Astrocyte (in vitro differentiated cells and primary cell): Measurements from ENCODE around the gene STRIP2. TPM values are rescaled to one million over a fixed set of nuclear protein-coding genes. Genes with fewer than 3 reads are reported as not detected.

Experiments used
- DNase-seq: peaks from one replicate; pipeline ENCODE4 v3.0.0-alpha.2; 2010; ENCODE audit warnings: low read depth
- FAIRE-seq: peaks from 2 replicates; lab custom pipeline; 2011; peaks lifted over from hg19 to GRCh38; lab: Jason Lieb, UNC
- H2AFZ ChIP-seq: 2 replicates; pipeline ENCODE4 v1.6.0; 2012; ENCODE audit warnings: low read depth, low read length, inconsistent platforms
- H3K27ac ChIP-seq: 2 replicates; pipeline ENCODE4 v1.5.1; 2011; ENCODE audit warnings: low read depth, low read length, inconsistent platforms
- H3K27me3 ChIP-seq: 2 replicates; pipeline ENCODE4 v1.6.0; 2011; ENCODE audit warnings: low read length, inconsistent platforms; ENCODE audit not compliant: insufficient read depth
- H3K36me3 ChIP-seq: 2 replicates; pipeline ENCODE4 v1.5.1; 2011; ENCODE audit warnings: low read length, inconsistent platforms; ENCODE audit not compliant: insufficient read depth
- H3K4me1 ChIP-seq: 2 replicates; pipeline ENCODE4 v1.5.1; 2011; ENCODE audit warnings: low read length, inconsistent platforms; ENCODE audit not compliant: insufficient read depth
- H3K4me2 ChIP-seq: 2 replicates; pipeline ENCODE4 v1.6.0; 2012; ENCODE audit warnings: low read length, inconsistent platforms
- H3K4me3 ChIP-seq: 2 replicates; pipeline ENCODE4 v1.5.1; 2011; ENCODE audit warnings: low read depth, mild to moderate bottlenecking, low read length, inconsistent platforms; ENCODE audit not compliant: insufficient read depth
- H3K79me2 ChIP-seq: 2 replicates; pipeline ENCODE4 v1.6.0; 2012; ENCODE audit warnings: mild to moderate bottlenecking, low read length, inconsistent platforms; ENCODE audit not compliant: insufficient read depth
- H3K9ac ChIP-seq: 2 replicates; pipeline ENCODE4 v1.6.0; 2012; ENCODE audit warnings: mild to moderate bottlenecking, low read length, inconsistent platforms
- H3K9me3 ChIP-seq: 2 replicates; pipeline ENCODE4 v1.5.1; 2012; ENCODE audit warnings: low read depth, mild to moderate bottlenecking, low read length, inconsistent platforms; ENCODE audit not compliant: insufficient read depth
- H4K20me1 ChIP-seq: 2 replicates; pipeline ENCODE4 v1.6.0; 2012; ENCODE audit warnings: low read length, inconsistent platforms; ENCODE audit not compliant: insufficient read depth
- H3K27ac Mint-ChIP-seq: one replicate; pipeline ENCODE4 v1.8.0; 2021; ENCODE audit warnings: mild to moderate bottlenecking, mixed read lengths; ENCODE audit not compliant: unreplicated experiment
- H3K27me3 Mint-ChIP-seq: one replicate; pipeline ENCODE4 v1.8.0; 2021; ENCODE audit warnings: low read depth, mixed read lengths; ENCODE audit not compliant: unreplicated experiment
- H3K36me3 Mint-ChIP-seq: one replicate; pipeline ENCODE4 v1.8.0; 2021; ENCODE audit warnings: low read depth, mixed read lengths; ENCODE audit not compliant: unreplicated experiment
- H3K4me1 Mint-ChIP-seq: one replicate; pipeline ENCODE4 v1.8.0; 2021; ENCODE audit warnings: low read depth, mixed read lengths; ENCODE audit not compliant: unreplicated experiment
- H3K4me3 Mint-ChIP-seq: one replicate; pipeline ENCODE4 v1.8.0; 2021; ENCODE audit warnings: mild to moderate bottlenecking, moderate library complexity, mixed read lengths; ENCODE audit not compliant: unreplicated experiment
- H3K9me3 Mint-ChIP-seq: one replicate; pipeline ENCODE4 v1.8.0; 2021; ENCODE audit warnings: mild to moderate bottlenecking, mixed read lengths; ENCODE audit not compliant: unreplicated experiment
- EZH2 ChIP-seq: IDR thresholded peaks from 2 replicates; pipeline ENCODE4 v1.6.1; 2012; ENCODE audit warnings: mild to moderate bottlenecking, low read length, inconsistent platforms; ENCODE audit not compliant: insufficient read depth
- total RNA-seq: library from RNA; stranded (reverse); gene quantifications from 2 replicates; pipeline ENCODE4 v1.2.1, GENCODE V29; 2021
- TF ChIP-seq, protein P1 (sequence below): IDR thresholded peaks from 2 replicates; pipeline ENCODE4 v1.5.1; 2011; ENCODE audit warnings: low read depth, mild to moderate bottlenecking, inconsistent platforms, low read length, moderate library complexity; ENCODE audit not compliant: insufficient read depth

STRIP2 gene
- total RNA-seq, 1 donor from 2014 or later, result 1.3 TPM

DNA sequence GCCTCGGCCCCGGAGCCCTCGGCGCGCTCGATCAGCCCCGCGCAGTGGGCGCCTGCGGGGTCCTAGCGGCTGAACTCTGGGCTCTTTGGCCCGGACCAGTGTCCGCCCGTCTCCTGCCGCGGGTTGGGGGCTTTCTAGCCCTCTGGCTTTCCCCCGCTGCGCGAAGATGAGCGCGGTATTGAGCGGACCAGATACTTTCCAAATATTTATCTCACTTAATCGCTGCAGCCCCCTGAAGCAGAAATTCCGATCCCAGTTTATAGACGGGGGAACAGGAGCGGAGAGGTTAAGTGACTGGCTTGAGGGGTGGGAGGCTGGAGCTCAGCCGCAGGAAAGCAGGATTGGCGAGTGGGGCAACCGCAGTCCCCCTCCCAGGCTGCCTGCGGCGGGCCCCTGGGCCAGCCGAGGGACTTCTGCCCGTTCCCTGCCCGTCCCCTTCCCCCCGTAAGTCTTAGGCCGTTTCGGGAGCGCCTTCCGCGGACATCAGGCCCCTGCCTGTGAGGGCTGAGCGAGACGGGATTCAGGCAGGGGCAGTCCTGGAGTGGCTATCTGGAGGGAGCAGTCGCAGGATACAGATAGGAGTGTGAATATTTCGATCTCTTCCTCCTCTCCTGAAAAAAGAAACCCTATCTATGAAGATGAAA lies 565 bp downstream of the STRIP2 start:
- no peak overlapping the region for H3K27ac ChIP-seq
- H3K9ac ChIP-seq, result peak overlapping the region; percentile 85
- peak overlapping the region; percentile 41 for H3K27ac Mint-ChIP-seq
- peaks cover 12% of the 10 kb centered on the region for H3K27me3 ChIP-seq
- H3K4me1 ChIP-seq, result peaks cover 18% of the 10 kb centered on the region
- DNase-seq (no peak), FAIRE-seq (no peak)
- H3K9me3 Mint-ChIP-seq, result no peaks in the 10 kb centered on the region
- H4K20me1 ChIP-seq, result no peaks in the 10 kb centered on the region
- H3K9me3 ChIP-seq, result no peaks in the 10 kb centered on the region
- H3K36me3 Mint-ChIP-seq, result no peaks in the 10 kb centered on the region
- H3K4me3 Mint-ChIP-seq, result peak overlapping the region; percentile 81
- peak overlapping the region; percentile 94 for H3K4me2 ChIP-seq
- no peak for TF ChIP-seq EZH2
- TF ChIP-seq, protein P1, sequence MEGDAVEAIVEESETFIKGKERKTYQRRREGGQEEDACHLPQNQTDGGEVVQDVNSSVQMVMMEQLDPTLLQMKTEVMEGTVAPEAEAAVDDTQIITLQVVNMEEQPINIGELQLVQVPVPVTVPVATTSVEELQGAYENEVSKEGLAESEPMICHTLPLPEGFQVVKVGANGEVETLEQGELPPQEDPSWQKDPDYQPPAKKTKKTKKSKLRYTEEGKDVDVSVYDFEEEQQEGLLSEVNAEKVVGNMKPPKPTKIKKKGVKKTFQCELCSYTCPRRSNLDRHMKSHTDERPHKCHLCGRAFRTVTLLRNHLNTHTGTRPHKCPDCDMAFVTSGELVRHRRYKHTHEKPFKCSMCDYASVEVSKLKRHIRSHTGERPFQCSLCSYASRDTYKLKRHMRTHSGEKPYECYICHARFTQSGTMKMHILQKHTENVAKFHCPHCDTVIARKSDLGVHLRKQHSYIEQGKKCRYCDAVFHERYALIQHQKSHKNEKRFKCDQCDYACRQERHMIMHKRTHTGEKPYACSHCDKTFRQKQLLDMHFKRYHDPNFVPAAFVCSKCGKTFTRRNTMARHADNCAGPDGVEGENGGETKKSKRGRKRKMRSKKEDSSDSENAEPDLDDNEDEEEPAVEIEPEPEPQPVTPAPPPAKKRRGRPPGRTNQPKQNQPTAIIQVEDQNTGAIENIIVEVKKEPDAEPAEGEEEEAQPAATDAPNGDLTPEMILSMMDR, result no peak
- H3K79me2 ChIP-seq, result no peaks in the 10 kb centered on the region
- peaks cover 5% of the 10 kb centered on the region for H3K4me1 Mint-ChIP-seq
- no peaks in the 10 kb centered on the region for H3K36me3 ChIP-seq
- peak overlapping the region; percentile 83 for H3K4me3 ChIP-seq
- peak overlapping the region; percentile 96 for H2AFZ ChIP-seq
- H3K27me3 Mint-ChIP-seq, result peaks cover 26% of the 10 kb centered on the region

DNA sequence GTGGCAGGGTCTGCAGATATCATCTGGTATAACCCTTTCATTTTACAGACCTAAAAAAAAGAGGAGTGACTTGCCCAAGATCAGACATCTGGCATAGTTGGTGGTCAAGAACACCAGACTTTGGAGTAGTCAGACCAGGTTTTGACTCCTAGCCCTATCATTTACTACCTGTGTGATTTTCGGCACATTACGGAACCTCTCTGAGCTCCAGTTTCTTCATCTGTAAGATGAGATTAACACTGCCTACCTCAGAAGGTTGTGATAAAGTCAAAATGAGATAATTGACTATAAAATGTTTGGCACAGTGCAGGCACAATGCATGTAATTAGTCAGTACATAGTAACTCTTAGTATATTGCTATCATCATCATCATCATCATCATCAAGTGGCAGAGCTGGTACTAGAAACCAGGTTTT lies 1.2 kb downstream of the STRIP2 start:
- H3K27me3 ChIP-seq, result peaks cover 12% of the 10 kb centered on the region
- no peaks in the 10 kb centered on the region for H3K79me2 ChIP-seq
- H3K9ac ChIP-seq, result peak overlapping the region; percentile 85
- peak overlapping the region; percentile 96 for H2AFZ ChIP-seq
- no peaks in the 10 kb centered on the region for H3K36me3 Mint-ChIP-seq
- no peak for TF ChIP-seq EZH2
- TF ChIP-seq, protein P1, result no peak
- H3K9me3 ChIP-seq, result no peaks in the 10 kb centered on the region
- H4K20me1 ChIP-seq, result no peaks in the 10 kb centered on the region
- H3K27ac ChIP-seq, result no peak overlapping the region
- no peaks in the 10 kb centered on the region for H3K36me3 ChIP-seq
- H3K27ac Mint-ChIP-seq, result no peak overlapping the region
- FAIRE-seq, result no peak
- no peaks in the 10 kb centered on the region for H3K9me3 Mint-ChIP-seq
- peaks cover 18% of the 10 kb centered on the region for H3K4me1 ChIP-seq
- DNase-seq, result no peak
- peak overlapping the region; percentile 94 for H3K4me2 ChIP-seq
- H3K4me1 Mint-ChIP-seq, result peaks cover 5% of the 10 kb centered on the region
- H3K4me3 ChIP-seq, result peak overlapping the region; percentile 83
- H3K27me3 Mint-ChIP-seq, result peaks cover 24% of the 10 kb centered on the region
- peak overlapping the region; percentile 81 for H3K4me3 Mint-ChIP-seq

DNA sequence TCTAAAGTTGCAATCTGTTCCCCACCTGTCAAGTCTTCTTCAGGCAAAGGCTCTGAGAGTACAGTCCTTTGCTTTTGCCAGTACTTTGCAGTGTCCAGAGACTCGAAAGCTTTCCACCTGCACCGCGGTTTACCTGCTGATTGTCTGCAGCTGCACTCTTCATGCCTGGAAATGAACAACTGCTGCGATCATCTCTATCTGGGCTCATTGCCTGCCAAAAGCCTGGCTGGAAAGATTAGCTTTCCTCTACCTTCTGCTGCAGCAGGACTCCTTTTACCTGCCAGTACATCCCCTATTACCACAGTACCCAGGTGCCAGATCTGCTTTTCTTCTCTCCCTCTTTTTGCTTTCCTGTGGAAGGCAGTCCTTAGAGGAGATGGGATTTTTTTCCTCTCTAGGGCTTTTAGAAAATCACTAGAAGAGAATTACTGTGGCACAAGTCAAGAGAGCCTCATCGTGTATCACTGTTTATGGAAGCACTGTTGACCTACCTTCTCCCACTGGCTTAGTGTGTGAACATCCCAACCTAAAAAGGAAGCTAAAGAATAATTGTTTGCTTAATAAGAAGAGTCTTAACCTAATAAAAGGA lies 2.2 kb downstream of the STRIP2 start:
- peaks cover 2% of the 10 kb centered on the region for H3K36me3 ChIP-seq
- no peak overlapping the region for H3K27ac ChIP-seq
- no peak overlapping the region for H3K9ac ChIP-seq
- no peaks in the 10 kb centered on the region for H3K79me2 ChIP-seq
- H3K4me3 ChIP-seq, result no peak overlapping the region
- no peak overlapping the region for H2AFZ ChIP-seq
- Mint-ChIP-seq H3K4me3 (no peak overlapping the region), H3K9me3 (no peaks in the 10 kb centered on the region), H3K27ac (no peak overlapping the region), H3K36me3 (no peaks in the 10 kb centered on the region), H3K27me3 (peaks cover 23% of the 10 kb centered on the region), H3K4me1 (peaks cover 5% of the 10 kb centered on the region)
- TF ChIP-seq, protein P1, result no peak
- TF ChIP-seq EZH2, result no peak
- H4K20me1 ChIP-seq, result no peaks in the 10 kb centered on the region
- no peak for DNase-seq
- no peak for FAIRE-seq
- peaks cover 12% of the 10 kb centered on the region for H3K27me3 ChIP-seq
- no peaks in the 10 kb centered on the region for H3K9me3 ChIP-seq
- H3K4me1 ChIP-seq, result peaks cover 18% of the 10 kb centered on the region
- no peak overlapping the region for H3K4me2 ChIP-seq
